T-cell (primary cell): ENCODE data around the gene RALA. TPM values are rescaled to one million over a fixed set of nuclear protein-coding genes. Genes with fewer than 3 reads are reported as not detected.

ENCODE experiments used
- ATAC-seq, 4 experiments: fragments of 200-7000 bp in 3 of 4; fragments of 150-1000 bp in 1 of 4; cut with Tn5 transposase; replicated peaks in 1 of 4; 1 replicate in 3 of 4; 2 replicates in 1 of 4; pipeline ENCODE4 v1.10.0; 2021; ENCODE audit warnings: moderate library complexity in 3 of 4, mild to moderate bottlenecking in 2 of 4, moderate number of reproducible peaks in 1 of 4
- CTCF ChIA-PET, 2 donors: fragments of 300-600 bp; sonication (Branson Sonifier 250); formaldehyde crosslinking; loops; one replicate each; lab custom pipeline; 2022; ENCODE audit warnings: antibody characterized with exemption in 2 of 2; lab: Charles Lee
- POLR2A ChIA-PET, 2 donors: fragments of 300-600 bp; sonication (Branson Sonifier 250); formaldehyde crosslinking; loops; one replicate each; lab custom pipeline; 2022; ENCODE audit warnings: antibody characterized with exemption in 2 of 2; lab: Charles Lee
- DNase-seq, 35 experiments: peaks; one replicate each; pipeline versions ENCODE4 v3.0.0 to v3.0.0-alpha.2; 2013 to 2023
- H3K27ac ChIP-seq: one replicate; pipeline ENCODE4 v1.5.1; 2013; ENCODE audit warnings: low read length
- H3K27me3 ChIP-seq, 2 experiments: replicated peaks in 1 of 2; 1 replicate in 1 of 2; 2 replicates in 1 of 2; pipeline versions ENCODE4 v1.6.1 to v1.7.0; 2013; ENCODE audit warnings: low read length in 1 of 2, mixed read lengths in 1 of 2; ENCODE audit not compliant: control insufficient read depth in 2 of 2, insufficient read depth in 2 of 2; ENCODE audit errors: extremely low read depth in 1 of 2
- H3K36me3 ChIP-seq, 2 donors: 1 replicate in 1 of 2; 2 replicates in 1 of 2; pipeline versions ENCODE4 v1.6.1 to v1.7.0; 2013; ENCODE audit warnings: low read length in 1 of 2; ENCODE audit not compliant: control insufficient read depth in 2 of 2, insufficient read depth in 1 of 2; ENCODE audit errors: extremely low read depth in 1 of 2
- H3K4me1 ChIP-seq, 2 experiments: 1 replicate in 1 of 2; 2 replicates in 1 of 2; pipeline versions ENCODE4 v1.6.1 to v1.7.0; 2013; ENCODE audit warnings: low read length in 2 of 2, mixed read lengths in 1 of 2; ENCODE audit not compliant: insufficient read depth in 2 of 2, control insufficient read depth in 1 of 2; ENCODE audit errors: extremely low read depth in 1 of 2
- H3K4me3 ChIP-seq, 2 donors: 1 replicate in 1 of 2; 2 replicates in 1 of 2; pipeline versions ENCODE4 v1.5.1 to v1.7.0; 2013; ENCODE audit warnings: mild to moderate bottlenecking in 2 of 2, low read length in 1 of 2, moderate library complexity in 1 of 2; ENCODE audit not compliant: control insufficient read depth in 1 of 2; ENCODE audit errors: extremely low read depth in 1 of 2
- H3K9me3 ChIP-seq: 2 replicates; pipeline ENCODE4 v1.7.0; 2013
- H3K27ac Mint-ChIP-seq, 2 donors: one replicate each; pipeline ENCODE4 v1.8.0; 2020 to 2021; ENCODE audit warnings: mild to moderate bottlenecking in 2 of 2, mixed read lengths in 2 of 2
- H3K27me3 Mint-ChIP-seq, 2 donors: one replicate each; pipeline ENCODE4 v1.8.0; 2021 to 2022; ENCODE audit warnings: mixed read lengths in 2 of 2
- H3K36me3 Mint-ChIP-seq: one replicate; pipeline ENCODE4 v1.8.0; 2021; ENCODE audit warnings: mixed read lengths
- H3K4me1 Mint-ChIP-seq, 3 donors: one replicate each; pipeline ENCODE4 v1.8.0; 2020 to 2022; ENCODE audit warnings: mixed read lengths in 3 of 3, mild to moderate bottlenecking in 1 of 3
- H3K4me3 Mint-ChIP-seq, 3 donors: one replicate each; pipeline ENCODE4 v1.8.0; 2020 to 2022; ENCODE audit warnings: mild to moderate bottlenecking in 3 of 3, mixed read lengths in 3 of 3, moderate library complexity in 3 of 3
- H3K9me3 Mint-ChIP-seq, 3 donors: one replicate each; pipeline ENCODE4 v1.8.0; 2020 to 2022; ENCODE audit warnings: mixed read lengths in 3 of 3
- WGBS: methylation state at CpG from one replicate; pipeline ENCODE4 v1.1.5; 2013; ENCODE audit warnings: missing lambda C conversion rate; ENCODE audit not compliant: insufficient coverage; 5-methylcytosine and 5-hydroxymethylcytosine counted together
- total RNA-seq, 35 experiments: library from RNA in 6 of 35; stranded (reverse) in 6 of 35; fragments of 120-200 nt in 1 of 35; gene quantifications; one replicate each; pipeline versions ENCODE4 v1.2.1 to v1.2.4 and lab custom pipeline; 2013 to 2026

Gene RALA
- total RNA-seq, 5 donors from 2014 or later (not counting 1 experiment from before 2014, with no cell fraction given): 24.4 to 49.8 (median 36.7) TPM

- peaks cover 0 to 6% (median 0%) of the 10 kb centered on the region in 3 donors for H3K9me3 Mint-ChIP-seq
- H3K36me3 Mint-ChIP-seq: peaks cover 76% of the 10 kb centered on the region
- ChIA-PET POLR2A (no interaction called here), CTCF (no interaction called here)
- H3K9me3 ChIP-seq: no peaks in the 10 kb centered on the region
- ATAC-seq (no peak), DNase-seq (no peak)
- H3K4me1 Mint-ChIP-seq: peaks cover 0 to 4% (median 0%) of the 10 kb centered on the region in 3 donors
- no peak overlapping the region for H3K27ac ChIP-seq
- 100% methylated on average over 1 of the region's 3 CpGs for WGBS
- no peak overlapping the region for H3K4me3 Mint-ChIP-seq
- peaks cover 10 to 57% of the 10 kb centered on the region in 2 donors for H3K36me3 ChIP-seq
- no peak overlapping the region for H3K4me3 ChIP-seq
- no peaks in the 10 kb centered on the region for H3K27me3 ChIP-seq
- H3K4me1 ChIP-seq: no peaks in the 10 kb centered on the region
- H3K27ac Mint-ChIP-seq: no peak overlapping the region
- H3K27me3 Mint-ChIP-seq: no peaks in the 10 kb centered on the region
These were observed 72.6 kb downstream of the RALA start for GRCh38 chr7:39695852-39696586.

- WGBS: 100% methylated on average over 3 of the region's 3 CpGs
- Histone ChIP-seq H3K27ac (no peak overlapping the region), H3K4me1 (no peaks in the 10 kb centered on the region), H3K4me3 (no peak overlapping the region), H3K36me3 (peaks cover 10 to 57% of the 10 kb centered on the region in 2 donors), H3K9me3 (no peaks in the 10 kb centered on the region), H3K27me3 (no peaks in the 10 kb centered on the region)
- Mint-ChIP-seq H3K9me3 (peaks cover 0 to 6% (median 0%) of the 10 kb centered on the region in 3 donors), H3K4me3 (no peak overlapping the region), H3K4me1 (peaks cover 0 to 4% (median 0%) of the 10 kb centered on the region in 3 donors), H3K27ac (no peak overlapping the region), H3K27me3 (no peaks in the 10 kb centered on the region), H3K36me3 (peaks cover 73% of the 10 kb centered on the region)
- CTCF ChIA-PET: interaction anchor here in 1 of 2 donors (1.6 kb wide), 1 partner anchor 116 kb away, joined by 5 read pairs; no protein-coding TSS in a partner anchor
- POLR2A ChIA-PET: interaction anchor here in 1 of 2 donors (0.7 kb wide), 1 partner anchor 1680 kb away, joined by 3 read pairs; no protein-coding TSS in a partner anchor
- no peak for DNase-seq
- ATAC-seq: no peak
These were observed 73.3 kb downstream of the RALA start for GRCh38 chr7:39696631-39697030.

- ChIA-PET CTCF (interaction anchor here in 1 of 2 donors (1.6 kb wide), 1 partner anchor 117 kb away, joined by 5 read pairs; no protein-coding TSS in a partner anchor), POLR2A (interaction anchor here in 1 of 2 donors (0.6 kb wide), 1 partner anchor 44 kb away, joined by 3 read pairs; no protein-coding TSS in a partner anchor)
- H3K27me3 ChIP-seq: no peaks in the 10 kb centered on the region
- 83% methylated on average over 1 of the region's 1 CpG for WGBS
- no peak for ATAC-seq
- H3K4me3 Mint-ChIP-seq: no peak overlapping the region
- H3K27ac ChIP-seq: no peak overlapping the region
- no peaks in the 10 kb centered on the region for H3K27me3 Mint-ChIP-seq
- no peak for DNase-seq
- no peak overlapping the region for H3K27ac Mint-ChIP-seq
- no peaks in the 10 kb centered on the region for H3K9me3 ChIP-seq
- H3K36me3 Mint-ChIP-seq: peaks cover 71% of the 10 kb centered on the region
- peaks cover 0 to 4% (median 2%) of the 10 kb centered on the region in 3 donors for H3K4me1 Mint-ChIP-seq
- no peaks in the 10 kb centered on the region for H3K4me1 ChIP-seq
- peaks cover 10 to 56% of the 10 kb centered on the region in 2 donors for H3K36me3 ChIP-seq
- H3K4me3 ChIP-seq: no peak overlapping the region
- H3K9me3 Mint-ChIP-seq: peaks cover 0 to 6% (median 0%) of the 10 kb centered on the region in 3 donors
These were observed 74.1 kb downstream of the RALA start for GRCh38 chr7:39697483-39697882.

- WGBS: 100% methylated on average over 1 of the region's 2 CpGs
- ChIA-PET POLR2A (no interaction called here), CTCF (no interaction called here)
- Mint-ChIP-seq H3K4me3 (no peak overlapping the region), H3K27me3 (no peaks in the 10 kb centered on the region), H3K4me1 (peaks cover 0 to 4% (median 2%) of the 10 kb centered on the region in 3 donors), H3K9me3 (no peaks in the 10 kb centered on the region), H3K36me3 (peaks cover 64% of the 10 kb centered on the region), H3K27ac (no peak overlapping the region)
- DNase-seq (no peak), ATAC-seq (no peak)
- H3K4me1 ChIP-seq: no peaks in the 10 kb centered on the region
- H3K27ac ChIP-seq: no peak overlapping the region
- H3K36me3 ChIP-seq: peaks cover 6 to 52% of the 10 kb centered on the region in 2 donors
- H3K9me3 ChIP-seq: no peaks in the 10 kb centered on the region
- no peaks in the 10 kb centered on the region for H3K27me3 ChIP-seq
- no peak overlapping the region for H3K4me3 ChIP-seq
These were observed 76.8 kb downstream of the RALA start for GRCh38 chr7:39700165-39700564.

GRCh38 chr7:39700932-39701331, 77.6 kb downstream of the RALA start:
- no peaks in the 10 kb centered on the region for H3K9me3 ChIP-seq

GRCh38 chr7:39702133-39702532, 78.8 kb downstream of the RALA start:
- Histone ChIP-seq H3K4me3 (no peak overlapping the region), H3K36me3 (peaks cover 6 to 41% of the 10 kb centered on the region in 2 donors), H3K4me1 (no peaks in the 10 kb centered on the region), H3K27me3 (no peaks in the 10 kb centered on the region), H3K9me3 (no peaks in the 10 kb centered on the region), H3K27ac (no peak overlapping the region)
- Mint-ChIP-seq H3K27me3 (no peaks in the 10 kb centered on the region), H3K4me3 (no peak overlapping the region), H3K27ac (peak overlapping the region in 1 of 2 donors; percentile 70), H3K9me3 (no peaks in the 10 kb centered on the region), H3K36me3 (peaks cover 56% of the 10 kb centered on the region), H3K4me1 (peaks cover 0 to 4% (median 2%) of the 10 kb centered on the region in 3 donors)
- no peak for DNase-seq
- no peak for ATAC-seq
- POLR2A ChIA-PET: no interaction called here
- CTCF ChIA-PET: interaction anchor here (0.9 to 1.5 kb wide), 3 partner anchors 121 to 123 kb away, joined by 3 read pairs; no protein-coding TSS in a partner anchor
- WGBS: no CpG with 5 or more reads among the region's 4 CpGs

More at GRCh38 chr7:39700932-39701331, 77.6 kb downstream of the RALA start:
- Histone ChIP-seq H3K27me3 (no peaks in the 10 kb centered on the region), H3K36me3 (peaks cover 6 to 52% of the 10 kb centered on the region in 2 donors), H3K4me3 (no peak overlapping the region), H3K4me1 (no peaks in the 10 kb centered on the region), H3K27ac (no peak overlapping the region)
- POLR2A ChIA-PET: no interaction called here
- 87% methylated on average over 7 of the region's 8 CpGs for WGBS
- Mint-ChIP-seq H3K27ac (no peak overlapping the region), H3K27me3 (no peaks in the 10 kb centered on the region), H3K4me3 (no peak overlapping the region), H3K4me1 (peaks cover 0 to 4% (median 2%) of the 10 kb centered on the region in 3 donors), H3K36me3 (peaks cover 61% of the 10 kb centered on the region), H3K9me3 (no peaks in the 10 kb centered on the region)
- DNase-seq: peak in 5 of 35 experiments; percentile 1 to 39 (median 4)
- ATAC-seq: no peak
- CTCF ChIA-PET: no interaction called here
